ENCODE results near the gene MYMK.

GRCh38 chr9:133558191-133559126 lies 33.7 kb upstream of the MYMK start:
- TF ChIP-seq CTCF (IDR thresholded peaks at IDR 0.05; ENCODE audit: low read depth, low read length) (no peak), EZH2phosphoT487 (IDR thresholded peaks at IDR 0.05; ENCODE audit: low read depth) (no peak)
